MCF 10A (cell line): Measurements from ENCODE around the gene PPP6R3. TPM values are rescaled to one million over a fixed set of nuclear protein-coding genes. Genes with fewer than 3 reads are reported as not detected.

Source experiments
- BruUV-seq: library from RNA; stranded (reverse); fragments of 400-500 nt; replicated peaks from 2 replicates; lab custom pipeline; 2021; lab: Mats Ljungman, UMichigan
- CTCF ChIA-PET: fragments of 300-600 bp; sonication (Branson Sonifier 250); formaldehyde crosslinking; extraction: SDS; loops from one replicate; lab custom pipeline; 2021; ENCODE audit warnings: antibody characterized with exemption, inconsistent platforms; lab: Yijun Ruan, JAX
- POLR2A ChIA-PET: fragments of 300-600, 350-650 bp; sonication (Branson Sonifier 250); formaldehyde crosslinking; extraction: SDS; loops from one replicate; lab custom pipeline; 2020; ENCODE audit warnings: antibody characterized with exemption, inconsistent platforms; lab: Yijun Ruan, JAX
- DNase-seq: peaks from one replicate; pipeline ENCODE4 v3.0.0-alpha.2; 2018; ENCODE audit not compliant: unreplicated experiment
- H3K27ac Mint-ChIP-seq: one replicate; pipeline ENCODE4 v1.8.0; 2022; ENCODE audit warnings: mild to moderate bottlenecking, low read depth, mixed read lengths; ENCODE audit not compliant: unreplicated experiment
- H3K27me3 Mint-ChIP-seq: one replicate; pipeline ENCODE4 v1.8.0; 2022; ENCODE audit warnings: mixed read lengths; ENCODE audit not compliant: insufficient read depth, unreplicated experiment
- H3K36me3 Mint-ChIP-seq: one replicate; pipeline ENCODE4 v1.8.0; 2022; ENCODE audit warnings: mild to moderate bottlenecking, moderate library complexity, mixed read lengths; ENCODE audit not compliant: insufficient read depth, unreplicated experiment
- H3K4me1 Mint-ChIP-seq: one replicate; pipeline ENCODE4 v1.8.0; 2022; ENCODE audit warnings: mixed read lengths; ENCODE audit not compliant: insufficient read depth, unreplicated experiment
- H3K4me3 Mint-ChIP-seq: one replicate; pipeline ENCODE4 v1.8.0; 2022; ENCODE audit warnings: mild to moderate bottlenecking, moderate library complexity, mixed read lengths; ENCODE audit not compliant: unreplicated experiment
- H3K9me3 Mint-ChIP-seq: one replicate; pipeline ENCODE4 v1.8.0; 2022; ENCODE audit warnings: mixed read lengths; ENCODE audit not compliant: unreplicated experiment
- intact Hi-C: fragments of 100-400 bp; cut with micrococcal nuclease; formaldehyde crosslinking; loops from 2 replicates; pipeline ENCODE4 v1.14.1; 2022
- total RNA-seq: library from RNA; stranded (reverse); gene quantifications from 2 replicates; pipeline ENCODE4 v1.2.3, GENCODE V29; 2022
- TF ChIP-seq, protein P1 (sequence below): fragments of 200-600 bp; IDR thresholded peaks from one replicate; pipeline ENCODE4 v1.8.0; 2022; ENCODE audit warnings: antibody characterized with exemption, mild to moderate bottlenecking; ENCODE audit not compliant: unreplicated experiment

PPP6R3 gene
- total RNA-seq, 1 experiment from 2014 or later = 95.7 TPM

- H3K36me3 Mint-ChIP-seq = peaks cover 55% of the 10 kb centered on the region
- peaks cover 18% of the 10 kb centered on the region for H3K4me1 Mint-ChIP-seq
- H3K27ac Mint-ChIP-seq = no peak overlapping the region
- H3K4me3 Mint-ChIP-seq = no peak overlapping the region
- BruUV-seq = no TSS peak
- no peaks in the 10 kb centered on the region for H3K27me3 Mint-ChIP-seq
- POLR2A ChIA-PET = interaction anchor here (0.6 to 1.1 kb wide), 4 partner anchors 11 to 255 kb away, joined by 3 to 4 read pairs (median 3); no protein-coding TSS in a partner anchor
- H3K9me3 Mint-ChIP-seq = no peaks in the 10 kb centered on the region
- intact Hi-C loops = loop anchor here (5.0 kb wide), 1 partner anchor 122 kb away; the partner anchor contains the start of gene PPP6R3
- TF ChIP-seq, protein P1, sequence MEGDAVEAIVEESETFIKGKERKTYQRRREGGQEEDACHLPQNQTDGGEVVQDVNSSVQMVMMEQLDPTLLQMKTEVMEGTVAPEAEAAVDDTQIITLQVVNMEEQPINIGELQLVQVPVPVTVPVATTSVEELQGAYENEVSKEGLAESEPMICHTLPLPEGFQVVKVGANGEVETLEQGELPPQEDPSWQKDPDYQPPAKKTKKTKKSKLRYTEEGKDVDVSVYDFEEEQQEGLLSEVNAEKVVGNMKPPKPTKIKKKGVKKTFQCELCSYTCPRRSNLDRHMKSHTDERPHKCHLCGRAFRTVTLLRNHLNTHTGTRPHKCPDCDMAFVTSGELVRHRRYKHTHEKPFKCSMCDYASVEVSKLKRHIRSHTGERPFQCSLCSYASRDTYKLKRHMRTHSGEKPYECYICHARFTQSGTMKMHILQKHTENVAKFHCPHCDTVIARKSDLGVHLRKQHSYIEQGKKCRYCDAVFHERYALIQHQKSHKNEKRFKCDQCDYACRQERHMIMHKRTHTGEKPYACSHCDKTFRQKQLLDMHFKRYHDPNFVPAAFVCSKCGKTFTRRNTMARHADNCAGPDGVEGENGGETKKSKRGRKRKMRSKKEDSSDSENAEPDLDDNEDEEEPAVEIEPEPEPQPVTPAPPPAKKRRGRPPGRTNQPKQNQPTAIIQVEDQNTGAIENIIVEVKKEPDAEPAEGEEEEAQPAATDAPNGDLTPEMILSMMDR = peak; percentile 51
- CTCF ChIA-PET = interaction anchor here (0.7 to 1.1 kb wide), 6 partner anchors 10 to 506 kb away, joined by 3 to 4 read pairs (median 3); partner anchors contain the start of gene CPT1A
- DNase-seq = peak; percentile 37
These were observed 123.5 kb downstream of the PPP6R3 start for GRCh38 chr11:68584097-68584496.

DNA sequence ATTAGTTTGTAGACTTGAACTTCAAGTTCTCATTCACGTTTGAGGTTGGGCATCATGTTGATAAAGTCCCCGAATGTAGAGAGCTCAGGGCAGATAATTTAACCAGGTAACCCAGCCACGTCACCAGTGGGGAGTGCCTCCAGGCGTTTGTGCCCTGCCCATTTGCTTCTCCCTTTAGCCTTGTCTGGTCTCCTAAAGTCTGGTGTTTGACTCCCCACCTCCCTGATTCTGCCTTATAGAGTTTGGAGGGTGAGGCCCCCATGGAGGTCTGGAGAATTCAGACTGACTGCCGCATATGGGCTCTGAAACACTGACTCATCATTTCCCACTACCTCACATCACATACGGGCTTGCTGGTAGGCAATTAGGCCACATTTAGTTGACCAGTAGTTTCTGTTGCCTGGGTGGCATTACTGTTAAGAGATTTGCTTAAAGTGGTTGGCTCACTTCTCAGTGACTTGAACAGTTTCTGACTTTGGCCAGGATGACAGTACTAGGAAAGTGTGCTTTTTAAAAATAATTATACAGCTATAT is 124.5 kb downstream of the PPP6R3 start:
- Mint-ChIP-seq H3K27ac (no peak overlapping the region), H3K36me3 (peaks cover 52% of the 10 kb centered on the region), H3K4me1 (peaks cover 18% of the 10 kb centered on the region), H3K4me3 (no peak overlapping the region), H3K9me3 (no peaks in the 10 kb centered on the region), H3K27me3 (no peaks in the 10 kb centered on the region)
- TF ChIP-seq, protein P1 = no peak
- DNase-seq = no peak
- ChIA-PET POLR2A (interaction anchor here (0.6 to 1.1 kb wide), 3 partner anchors 12 to 788 kb away, joined by 3 read pairs; no protein-coding TSS in a partner anchor), CTCF (interaction anchor here (0.6 to 1.1 kb wide), 3 partner anchors 11 to 79 kb away, joined by 3 to 5 read pairs (median 4); no protein-coding TSS in a partner anchor)
- BruUV-seq = no TSS peak
- intact Hi-C loops = loop anchor here (5.0 kb wide), 1 partner anchor 123 kb away; the partner anchor contains the start of gene PPP6R3

DNA sequence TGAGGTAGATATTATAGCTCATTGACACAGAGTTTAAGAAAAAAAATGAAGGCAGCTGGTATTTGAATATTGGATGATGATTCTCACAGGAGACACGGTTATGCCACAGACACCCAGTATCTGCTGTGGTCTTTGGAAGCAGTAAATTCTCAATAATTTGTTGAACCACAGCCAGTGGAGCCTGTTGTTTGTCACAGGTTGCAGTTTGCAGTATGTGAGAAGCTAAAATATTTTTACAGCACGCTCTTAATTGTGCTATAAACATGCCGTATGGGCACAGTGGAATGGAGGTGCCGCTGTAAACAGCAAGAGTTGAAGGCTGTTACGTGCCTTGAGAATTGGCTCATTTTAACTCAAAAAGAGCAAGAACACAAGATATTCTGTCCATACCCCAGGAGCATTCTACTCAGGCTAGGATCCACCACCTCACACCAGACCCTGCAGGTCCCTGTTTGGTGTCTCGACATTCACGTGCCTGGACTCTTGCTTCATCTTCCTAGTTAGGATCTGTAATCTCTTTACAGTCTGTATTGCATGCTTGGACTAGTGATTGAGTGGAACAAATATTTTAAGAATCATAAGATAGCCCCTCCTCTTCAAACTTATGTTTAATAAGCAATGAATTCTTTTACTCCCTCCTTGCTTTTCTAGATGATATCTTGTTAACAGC is 129.1 kb downstream of the PPP6R3 start:
- DNase-seq = no peak

More for the DNA sequence above, 129.1 kb downstream of the PPP6R3 start:
- no peaks in the 10 kb centered on the region for H3K4me1 Mint-ChIP-seq
- intact Hi-C loops = no loop called here
- TF ChIP-seq, protein P1 = no peak
- H3K4me3 Mint-ChIP-seq = no peak overlapping the region
- H3K27ac Mint-ChIP-seq = peak overlapping the region; percentile 35
- peaks cover 80% of the 10 kb centered on the region for H3K36me3 Mint-ChIP-seq
- no peaks in the 10 kb centered on the region for H3K27me3 Mint-ChIP-seq
- POLR2A ChIA-PET = interaction anchor here (0.9 kb wide), 1 partner anchor 11 kb away, joined by 3 read pairs; no protein-coding TSS in a partner anchor
- no peaks in the 10 kb centered on the region for H3K9me3 Mint-ChIP-seq
- CTCF ChIA-PET = no interaction called here
- BruUV-seq = no TSS peak
